DMS53 treated with DMSO at 0.1 percent for 48 hours (cell line): ENCODE results near the gene MOB1B.

ENCODE experiments used
- DNase-seq: peaks from one replicate; lab custom pipeline; 2025; ENCODE audit not compliant: unreplicated experiment; lab: John Stamatoyannopoulos, UW

MOB1B gene

GRCh38 chr4:70914000-70914399, 11.8 kb downstream of the MOB1B start:
- no peak for DNase-seq

- DNase-seq, result no peak
Observed at GRCh38 chr4:70914631-70915030, 12.5 kb downstream of the MOB1B start.

GRCh38 chr4:70915036-70915815, 13.1 kb downstream of the MOB1B start:
- no peak for DNase-seq

- no peak for DNase-seq
Observed at GRCh38 chr4:70915874-70916559, 13.8 kb downstream of the MOB1B start.

- DNase-seq, result no peak
Observed at GRCh38 chr4:70920592-70920991, 18.4 kb downstream of the MOB1B start.

GRCh38 chr4:70925418-70925817, 23.2 kb downstream of the MOB1B start:
- DNase-seq, result no peak

- no peak for DNase-seq
Observed at GRCh38 chr4:70925899-70926635, 23.9 kb downstream of the MOB1B start.

- peak; percentile 11 for DNase-seq
Observed at GRCh38 chr4:70927502-70928137, 25.5 kb downstream of the MOB1B start.

- no peak for DNase-seq
Observed at GRCh38 chr4:70930530-70931256, 28.5 kb downstream of the MOB1B start.

GRCh38 chr4:70931347-70931746, 29.2 kb downstream of the MOB1B start:
- DNase-seq, result no peak

GRCh38 chr4:70932984-70933383, 30.8 kb downstream of the MOB1B start:
- no peak for DNase-seq

GRCh38 chr4:70935038-70935695, 33.0 kb downstream of the MOB1B start:
- DNase-seq, result no peak

GRCh38 chr4:70936200-70936787, 34.1 kb downstream of the MOB1B start:
- DNase-seq, result no peak

- DNase-seq, result no peak
Observed at GRCh38 chr4:70938086-70938485, 35.9 kb downstream of the MOB1B start.

- no peak for DNase-seq
Observed at GRCh38 chr4:70940134-70940533, 38.0 kb downstream of the MOB1B start.

- no peak for DNase-seq
Observed at GRCh38 chr4:70943114-70943513, 40.9 kb downstream of the MOB1B start.

- peak; percentile 2 for DNase-seq
Observed at GRCh38 chr4:70945046-70945445, 42.9 kb downstream of the MOB1B start.

- no peak for DNase-seq
Observed at GRCh38 chr4:70945452-70946055, 43.4 kb downstream of the MOB1B start.

GRCh38 chr4:70946939-70947338, 44.8 kb downstream of the MOB1B start:
- no peak for DNase-seq
